ENCODE results near the gene KRT3.

- no peak for TF ChIP-seq CTCF (IDR thresholded peaks at IDR 0.05 in 2 of 3, conservative IDR thresholded peaks at IDR 0.05 in 1 of 3; ENCODE audit: borderline replicate concordance in 1 of 3, insufficient read depth in 1 of 3, low read depth in 2 of 3, low read length in 2 of 3)
- no peak for TF ChIP-seq ZFX (IDR thresholded peaks at IDR 0.05)
- TF ChIP-seq SIN3A (IDR thresholded peaks at IDR 0.05; ENCODE audit: low read depth), result no peak
- no peak for TF ChIP-seq RAD21 (IDR thresholded peaks at IDR 0.05; ENCODE audit: low read depth)
- TF ChIP-seq POLR2AphosphoS5 (IDR thresholded peaks at IDR 0.05; ENCODE audit: low read depth, low read length), result no peak
- no peak for TF ChIP-seq POLR2A (IDR thresholded peaks at IDR 0.05; ENCODE audit: borderline replicate concordance, extremely low read depth, insufficient read depth, insufficient read length)
- TF ChIP-seq ELF1 (IDR thresholded peaks at IDR 0.05; ENCODE audit: borderline replicate concordance, low read depth), result no peak
- no peak for TF ChIP-seq ZBTB33 (IDR thresholded peaks at IDR 0.05; ENCODE audit: extremely low read depth, insufficient replicate concordance, low read length)
- no peak for TF ChIP-seq ATF3 (IDR thresholded peaks at IDR 0.05)
- no peak for TF ChIP-seq CEBPB (IDR thresholded peaks at IDR 0.05; ENCODE audit: low read depth)
- TF ChIP-seq EZH2phosphoT487 (IDR thresholded peaks at IDR 0.05; ENCODE audit: borderline replicate concordance), result no peak
Observed at GRCh38 chr12:52783563-52784316, 12.2 kb downstream of the KRT3 start.

Measured in HCT116 (cell line).